ENCODE data around the gene ARHGAP4. TPM values are rescaled to one million over a fixed set of nuclear protein-coding genes. Genes with fewer than 3 reads are reported as not detected.

The ARHGAP4 gene
- total and polyA plus RNA-seq, 4 donors, result 34.2 to 114 (median 80.4) TPM

GRCh38 chrX:153948847-153949805 lies 23.1 kb upstream of the ARHGAP4 start:
- ATAC-seq (ENCODE audit: insufficient read depth, low FRiP score), result no peak
- Histone ChIP-seq H3K27ac (ENCODE audit: low read depth in 1 of 2, low read length in 1 of 2) (peak overlapping the region; percentile 36 to 61), H3K4me1 (ENCODE audit: control insufficient read depth in 5 of 5, insufficient read depth in 5 of 5, low read length in 5 of 5) (peaks cover 0 to 13% (median 3%) of the 10 kb centered on the region in 5 donors), H3K9me3 (ENCODE audit: control insufficient read depth in 4 of 4, insufficient read depth in 3 of 4, low read length in 3 of 4) (peaks cover 0 to 2% (median 0%) of the 10 kb centered on the region in 4 donors), H3K4me3 (no peak overlapping the region), H3K9ac (ENCODE audit: insufficient read depth in 1 of 2, low read length in 2 of 2) (no peak overlapping the region), H3K36me3 (ENCODE audit: control insufficient read depth in 4 of 4, insufficient read depth in 4 of 4, low read length in 4 of 4) (peaks cover 11 to 43% (median 20%) of the 10 kb centered on the region in 4 donors), H3K27me3 (ENCODE audit: control insufficient read depth in 3 of 3, insufficient read depth in 3 of 3, low read length in 2 of 3) (no peaks in the 10 kb centered on the region)
- TF ChIP-seq CTCF (IDR thresholded peaks at IDR 0.05; ENCODE audit: control extremely low read depth, extremely low read depth), result no peak
- 25 to 75% methylated on average over 16 to 30 of the region's 30 CpGs for WGBS, 2 donors
- DNase-seq, result peak; percentile 43 to 65 (median 62)

DNA sequence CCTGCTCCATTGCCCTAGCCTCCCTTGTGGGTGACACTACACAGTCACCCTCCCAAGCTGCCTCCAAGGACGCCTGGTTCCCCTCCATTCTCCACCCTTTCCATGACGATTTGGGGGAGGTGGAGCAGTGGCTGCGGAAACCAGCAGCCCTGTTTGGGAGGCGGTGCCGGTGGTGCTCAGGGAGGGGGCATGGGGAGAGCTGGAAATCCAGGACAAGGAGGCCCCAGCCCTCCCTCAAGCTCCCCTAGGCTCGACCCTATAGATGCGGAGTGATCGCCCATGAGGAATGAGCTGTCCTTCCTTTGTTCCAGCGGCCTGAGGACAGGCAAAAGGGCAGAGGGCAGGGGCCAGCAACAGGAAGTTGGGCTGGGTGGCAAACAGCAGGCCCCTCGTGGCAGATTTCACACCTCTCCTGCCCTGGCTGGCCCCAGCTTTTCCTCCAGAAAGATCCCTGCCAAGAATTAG lies 22.0 kb upstream of the ARHGAP4 start:
- H3K27me3 ChIP-seq (ENCODE audit: control insufficient read depth in 3 of 3, insufficient read depth in 3 of 3, low read length in 2 of 3), result no peaks in the 10 kb centered on the region
- TF ChIP-seq CTCF (IDR thresholded peaks at IDR 0.05; ENCODE audit: control extremely low read depth, extremely low read depth), result no peak
- H3K9ac ChIP-seq (ENCODE audit: insufficient read depth in 1 of 2, low read length in 2 of 2), result no peak overlapping the region
- no peak overlapping the region for H3K4me3 ChIP-seq
- H3K9me3 ChIP-seq (ENCODE audit: control insufficient read depth in 4 of 4, insufficient read depth in 3 of 4, low read length in 3 of 4), result peaks cover 0 to 2% (median 0%) of the 10 kb centered on the region in 4 donors
- H3K27ac ChIP-seq (ENCODE audit: low read depth in 1 of 2, low read length in 1 of 2), result peak overlapping the region in 1 of 2 donors; percentile 57
- ATAC-seq (ENCODE audit: insufficient read depth, low FRiP score) (no peak), DNase-seq (no peak)
- H3K36me3 ChIP-seq (ENCODE audit: control insufficient read depth in 4 of 4, insufficient read depth in 4 of 4, low read length in 4 of 4), result peaks cover 11 to 37% (median 19%) of the 10 kb centered on the region in 4 donors
- WGBS, 2 donors, result 57 to 70% methylated on average over 8 to 10 of the region's 10 CpGs
- peaks cover 0 to 13% (median 6%) of the 10 kb centered on the region in 5 donors for H3K4me1 ChIP-seq (ENCODE audit: control insufficient read depth in 5 of 5, insufficient read depth in 5 of 5, low read length in 5 of 5)

DNA sequence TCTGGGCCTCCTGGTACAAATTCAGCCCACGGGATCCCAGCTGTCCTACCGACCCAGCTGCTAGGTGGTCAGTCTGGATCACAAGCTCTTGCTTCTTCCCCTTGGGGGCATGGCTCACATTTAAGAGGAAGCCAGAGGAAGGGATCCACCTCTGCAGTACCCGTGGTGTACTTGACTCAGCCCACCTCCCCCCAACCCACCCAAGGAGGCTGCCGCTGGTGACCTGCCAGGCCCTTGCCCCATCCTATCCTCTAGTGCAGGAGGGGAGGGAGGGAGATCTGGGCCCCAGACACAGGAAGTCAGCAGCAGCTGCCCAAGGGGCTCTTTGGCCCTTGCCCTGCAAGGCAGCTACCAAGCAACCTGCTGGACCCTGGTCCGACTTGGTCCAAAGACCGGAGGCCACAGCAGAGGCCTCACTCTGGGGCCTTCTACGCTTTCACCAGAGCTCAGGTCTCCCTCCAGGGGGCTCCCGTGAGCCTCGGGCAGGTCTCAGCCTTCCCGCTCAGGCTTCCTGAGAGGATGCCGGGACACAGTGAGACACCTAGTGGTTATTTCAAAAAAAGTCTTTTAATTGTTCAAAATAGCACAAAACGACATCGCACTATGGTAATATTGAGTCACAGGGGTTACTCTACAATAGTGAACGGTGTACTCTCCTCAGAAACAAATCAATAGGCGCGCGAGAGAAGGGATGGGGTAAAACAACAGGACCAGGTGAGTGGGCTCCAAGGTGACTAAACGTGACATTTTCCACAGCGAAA lies 21.1 kb upstream of the ARHGAP4 start:
- ATAC-seq (ENCODE audit: insufficient read depth, low FRiP score) (peak; percentile 63), DNase-seq (peak; percentile 64 to 74 (median 64))
- Histone ChIP-seq H3K36me3 (ENCODE audit: control insufficient read depth in 4 of 4, insufficient read depth in 4 of 4, low read length in 4 of 4) (peaks cover 3 to 31% (median 16%) of the 10 kb centered on the region in 4 donors), H3K4me3 (no peak overlapping the region), H3K9me3 (ENCODE audit: control insufficient read depth in 4 of 4, insufficient read depth in 3 of 4, low read length in 3 of 4) (peaks cover 0 to 2% (median 0%) of the 10 kb centered on the region in 4 donors), H3K9ac (ENCODE audit: insufficient read depth in 1 of 2, low read length in 2 of 2) (no peak overlapping the region), H3K27ac (ENCODE audit: low read depth in 1 of 2, low read length in 1 of 2) (peak overlapping the region; percentile 6 to 18), H3K27me3 (ENCODE audit: control insufficient read depth in 3 of 3, insufficient read depth in 3 of 3, low read length in 2 of 3) (no peaks in the 10 kb centered on the region), H3K4me1 (ENCODE audit: control insufficient read depth in 5 of 5, insufficient read depth in 5 of 5, low read length in 5 of 5) (peaks cover 0 to 13% (median 6%) of the 10 kb centered on the region in 5 donors)
- peak; percentile 58 for TF ChIP-seq CTCF (IDR thresholded peaks at IDR 0.05; ENCODE audit: control extremely low read depth, extremely low read depth)
- 37 to 48% methylated on average over 15 to 19 of the region's 19 CpGs for WGBS, 2 donors

Data from lung (tissue), 12 donors.